ENCODE measurements around the gene NFATC2IP.
"Not testable (repeated sequence)": the region's sequence is repeated elsewhere in the genome, so short reads cannot be mapped to it uniquely, and the experiment has no call there.

NFATC2IP gene

GRCh38 chr16:28977703-28978662 lies 27.2 kb downstream of the NFATC2IP start:
- Histone ChIP-seq H2BK12ac (ENCODE audit: low read length) (no peak overlapping the region), H2AFZ (ENCODE audit: insufficient read depth, low read length, poor library complexity) (no peak overlapping the region), H3K79me2 (ENCODE audit: control insufficient read depth, insufficient read depth, low read length, poor library complexity) (peaks cover 6% of the 10 kb centered on the region), H3K36me3 (ENCODE audit: control insufficient read depth in 1 of 2, insufficient read depth in 2 of 2, low read length in 2 of 2) (peaks cover 31 to 39% of the 10 kb centered on the region in 2 experiments), H3K14ac (ENCODE audit: low read length) (no peak overlapping the region), H3K18ac (ENCODE audit: low read length) (no peak overlapping the region), H3K9ac (ENCODE audit: low read length) (no peak overlapping the region), H4K91ac (ENCODE audit: low read depth, low read length) (no peak overlapping the region), H2BK5ac (ENCODE audit: low read depth, low read length, poor library complexity) (no peak overlapping the region), H3K27ac (ENCODE audit: low read depth, low read length) (no peak overlapping the region), H4K12ac (ENCODE audit: low read depth, low read length) (no peak overlapping the region), H3K23ac (ENCODE audit: low read length) (no peak overlapping the region), H3K4ac (ENCODE audit: low read depth, low read length) (no peak overlapping the region), H4K8ac (ENCODE audit: low read depth, low read length) (no peak overlapping the region), H2BK120ac (ENCODE audit: insufficient read depth, low read length, poor library complexity) (no peak overlapping the region), H3K9me3 (ENCODE audit: insufficient read depth, low read depth, low read length) (no peaks in the 10 kb centered on the region), H3K4me3 (ENCODE audit: low read depth, low read length) (no peak overlapping the region), H2AK5ac (ENCODE audit: low read length) (no peak overlapping the region), H3K4me1 (ENCODE audit: control insufficient read depth in 1 of 2, insufficient read depth in 2 of 2, low read length in 2 of 2) (peaks cover 5 to 6% of the 10 kb centered on the region in 2 experiments), H3K27me3 (ENCODE audit: insufficient read depth, low read length) (no peaks in the 10 kb centered on the region), H3K4me2 (ENCODE audit: low read length) (no peak overlapping the region), H3K79me1 (ENCODE audit: low read length) (peaks cover 9% of the 10 kb centered on the region)
- DNase-seq = peak; percentile 8 to 57
- WGBS (ENCODE audit: extremely low coverage, insufficient coverage, insufficient read length) = no CpG with 5 or more reads among the region's 11 CpGs

GRCh38 chr16:28980330-28980729 lies 29.6 kb downstream of the NFATC2IP start:
- H3K27me3 ChIP-seq (ENCODE audit: insufficient read depth, low read length); H3K9ac ChIP-seq (ENCODE audit: low read length); H2AFZ ChIP-seq (ENCODE audit: insufficient read depth, low read length, poor library complexity); H2BK120ac ChIP-seq (ENCODE audit: insufficient read depth, low read length, poor library complexity); H2AK5ac ChIP-seq (ENCODE audit: low read length); H3K79me1 ChIP-seq (ENCODE audit: low read length); H3K4ac ChIP-seq (ENCODE audit: low read depth, low read length); H2BK5ac ChIP-seq (ENCODE audit: low read depth, low read length, poor library complexity); H4K8ac ChIP-seq (ENCODE audit: low read depth, low read length); H4K91ac ChIP-seq (ENCODE audit: low read depth, low read length); H3K4me3 ChIP-seq (ENCODE audit: low read depth, low read length); H3K4me2 ChIP-seq (ENCODE audit: low read length); H3K4me1 ChIP-seq (ENCODE audit: control insufficient read depth in 1 of 2, insufficient read depth in 2 of 2, low read length in 2 of 2); H3K18ac ChIP-seq (ENCODE audit: low read length); H3K79me2 ChIP-seq (ENCODE audit: control insufficient read depth, insufficient read depth, low read length, poor library complexity); H4K12ac ChIP-seq (ENCODE audit: low read depth, low read length); H3K23ac ChIP-seq (ENCODE audit: low read length); H3K9me3 ChIP-seq (ENCODE audit: insufficient read depth, low read depth, low read length); H2BK12ac ChIP-seq (ENCODE audit: low read length); H3K27ac ChIP-seq (ENCODE audit: low read depth, low read length); H3K14ac ChIP-seq (ENCODE audit: low read length): not testable (repeated sequence)
- WGBS (ENCODE audit: extremely low coverage, insufficient coverage, insufficient read length) = no CpG with 5 or more reads among the region's 7 CpGs
- DNase-seq = peak in 1 of 2 donors; percentile 13
- peaks cover 46 to 58% of the 10 kb centered on the region in 2 experiments for H3K36me3 ChIP-seq (ENCODE audit: control insufficient read depth in 1 of 2, insufficient read depth in 2 of 2, low read length in 2 of 2)

GRCh38 chr16:28980929-28981328 lies 30.2 kb downstream of the NFATC2IP start:
- Histone ChIP-seq H3K4me2 (ENCODE audit: low read length) (no peak overlapping the region), H2BK12ac (ENCODE audit: low read length) (no peak overlapping the region), H3K9ac (ENCODE audit: low read length) (no peak overlapping the region), H4K8ac (ENCODE audit: low read depth, low read length) (no peak overlapping the region), H3K9me3 (ENCODE audit: insufficient read depth, low read depth, low read length) (no peaks in the 10 kb centered on the region), H3K4me3 (ENCODE audit: low read depth, low read length) (no peak overlapping the region), H3K36me3 (ENCODE audit: control insufficient read depth in 1 of 2, insufficient read depth in 2 of 2, low read length in 2 of 2) (peaks cover 52 to 63% of the 10 kb centered on the region in 2 experiments), H3K14ac (ENCODE audit: low read length) (no peak overlapping the region), H4K91ac (ENCODE audit: low read depth, low read length) (no peak overlapping the region), H3K18ac (ENCODE audit: low read length) (no peak overlapping the region), H3K27ac (ENCODE audit: low read depth, low read length) (no peak overlapping the region), H3K27me3 (ENCODE audit: insufficient read depth, low read length) (no peaks in the 10 kb centered on the region), H2AK5ac (ENCODE audit: low read length) (no peak overlapping the region), H4K12ac (ENCODE audit: low read depth, low read length) (no peak overlapping the region), H2BK5ac (ENCODE audit: low read depth, low read length, poor library complexity) (no peak overlapping the region), H3K79me1 (ENCODE audit: low read length) (no peaks in the 10 kb centered on the region), H3K79me2 (ENCODE audit: control insufficient read depth, insufficient read depth, low read length, poor library complexity) (no peaks in the 10 kb centered on the region), H3K23ac (ENCODE audit: low read length) (no peak overlapping the region), H3K4ac (ENCODE audit: low read depth, low read length) (no peak overlapping the region), H3K4me1 (ENCODE audit: control insufficient read depth in 1 of 2, insufficient read depth in 2 of 2, low read length in 2 of 2) (no peaks in the 10 kb centered on the region), H2AFZ (ENCODE audit: insufficient read depth, low read length, poor library complexity) (no peak overlapping the region), H2BK120ac (ENCODE audit: insufficient read depth, low read length, poor library complexity) (no peak overlapping the region)
- no peak for DNase-seq
- no CpG with 5 or more reads among the region's 7 CpGs for WGBS (ENCODE audit: extremely low coverage, insufficient coverage, insufficient read length)

GRCh38 chr16:28981517-28981916 lies 30.8 kb downstream of the NFATC2IP start:
- Histone ChIP-seq H3K23ac (ENCODE audit: low read length) (no peak overlapping the region), H3K9me3 (ENCODE audit: insufficient read depth, low read depth, low read length) (peaks cover 2% of the 10 kb centered on the region), H3K27ac (ENCODE audit: low read depth, low read length) (no peak overlapping the region), H4K91ac (ENCODE audit: low read depth, low read length) (no peak overlapping the region), H2AFZ (ENCODE audit: insufficient read depth, low read length, poor library complexity) (no peak overlapping the region), H4K12ac (ENCODE audit: low read depth, low read length) (no peak overlapping the region), H3K4me3 (ENCODE audit: low read depth, low read length) (no peak overlapping the region), H3K27me3 (ENCODE audit: insufficient read depth, low read length) (no peaks in the 10 kb centered on the region), H4K8ac (ENCODE audit: low read depth, low read length) (no peak overlapping the region), H2BK12ac (ENCODE audit: low read length) (no peak overlapping the region), H3K14ac (ENCODE audit: low read length) (no peak overlapping the region), H2BK120ac (ENCODE audit: insufficient read depth, low read length, poor library complexity) (no peak overlapping the region), H3K9ac (ENCODE audit: low read length) (no peak overlapping the region), H3K4me2 (ENCODE audit: low read length) (no peak overlapping the region), H3K79me2 (ENCODE audit: control insufficient read depth, insufficient read depth, low read length, poor library complexity) (no peaks in the 10 kb centered on the region), H3K18ac (ENCODE audit: low read length) (no peak overlapping the region), H2BK5ac (ENCODE audit: low read depth, low read length, poor library complexity) (no peak overlapping the region), H2AK5ac (ENCODE audit: low read length) (no peak overlapping the region), H3K4ac (ENCODE audit: low read depth, low read length) (no peak overlapping the region), H3K36me3 (ENCODE audit: control insufficient read depth in 1 of 2, insufficient read depth in 2 of 2, low read length in 2 of 2) (peaks cover 55 to 68% of the 10 kb centered on the region in 2 experiments), H3K79me1 (ENCODE audit: low read length) (no peaks in the 10 kb centered on the region), H3K4me1 (ENCODE audit: control insufficient read depth in 1 of 2, insufficient read depth in 2 of 2, low read length in 2 of 2) (no peaks in the 10 kb centered on the region)
- WGBS (ENCODE audit: extremely low coverage, insufficient coverage, insufficient read length) = no CpG with 5 or more reads among the region's 12 CpGs
- DNase-seq = peak in 1 of 2 donors; percentile 16
